ENCODE measurements around the gene AMER3.

Gene AMER3

DNA sequence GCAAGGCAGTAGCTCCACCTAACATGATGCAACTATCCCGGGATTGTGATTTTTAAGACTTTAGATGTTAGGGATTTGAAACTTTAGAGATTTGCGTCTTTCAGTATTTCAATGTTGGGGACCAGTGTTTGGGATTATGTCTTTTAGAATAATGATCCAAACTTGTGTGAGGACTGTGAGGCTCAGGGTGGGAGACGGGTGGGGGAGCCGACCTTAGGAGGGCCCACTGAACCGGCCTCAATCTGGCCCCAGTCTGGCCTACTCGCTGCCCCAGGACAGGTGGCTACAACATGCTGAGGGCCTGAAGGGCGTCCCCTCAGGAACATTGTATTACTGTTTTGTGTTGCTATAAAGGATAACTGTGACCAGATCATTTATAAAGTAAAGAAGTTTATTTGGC, 10.7 kb downstream of the AMER3 start:
- no peak for TF ChIP-seq EZH2 (optimal IDR thresholded peaks at IDR 0.05; ENCODE audit: low read depth, low read length)
- no peak for TF ChIP-seq EZH2phosphoT487 (IDR thresholded peaks at IDR 0.05; ENCODE audit: low read length)
- no peak for TF ChIP-seq CTCF (IDR thresholded peaks at IDR 0.05; ENCODE audit: low read length)
- Histone ChIP-seq H3K9me2 (replicated peaks; ENCODE audit: insufficient read depth, low read length) (no peaks in the 10 kb centered on the region), H3K36me3 (replicated peaks; ENCODE audit: insufficient read depth, low read length) (no peaks in the 10 kb centered on the region), H3K79me2 (ENCODE audit: low read length) (no peaks in the 10 kb centered on the region), H3K4me3 (ENCODE audit: low read length) (no peak overlapping the region), H3F3A (ENCODE audit: insufficient read depth, low read length) (no peaks in the 10 kb centered on the region), H3K4me2 (ENCODE audit: low read depth, low read length) (no peak overlapping the region), H3K27ac (ENCODE audit: low read length) (no peak overlapping the region), H3K9ac (ENCODE audit: low read length) (no peak overlapping the region), H3K9me3 (replicated peaks; ENCODE audit: insufficient read depth, low read length) (no peaks in the 10 kb centered on the region), H3K27me3 (replicated peaks; ENCODE audit: insufficient read depth, low read length) (no peaks in the 10 kb centered on the region), H4K20me1 (ENCODE audit: insufficient read depth, low read length) (no peaks in the 10 kb centered on the region), H2AFZ (ENCODE audit: low read length) (no peak overlapping the region), H3K4me1 (ENCODE audit: low read length) (no peaks in the 10 kb centered on the region)
- DNase-seq = no peak

GRCh38 chr2:130766711-130767407, 11.5 kb downstream of the AMER3 start:
- no peak overlapping the region for H2AFZ ChIP-seq (ENCODE audit: low read length)
- H4K20me1 ChIP-seq (ENCODE audit: insufficient read depth, low read length) = no peaks in the 10 kb centered on the region
- no peaks in the 10 kb centered on the region for H3K79me2 ChIP-seq (ENCODE audit: low read length)
- no peak overlapping the region for H3K4me2 ChIP-seq (ENCODE audit: low read depth, low read length)
- no peaks in the 10 kb centered on the region for H3K9me3 ChIP-seq (replicated peaks; ENCODE audit: insufficient read depth, low read length)
- H3K27ac ChIP-seq (ENCODE audit: low read length) = no peak overlapping the region
- H3K9ac ChIP-seq (ENCODE audit: low read length) = no peak overlapping the region
- H3K36me3 ChIP-seq (replicated peaks; ENCODE audit: insufficient read depth, low read length) = no peaks in the 10 kb centered on the region
- TF ChIP-seq CTCF (IDR thresholded peaks at IDR 0.05; ENCODE audit: low read length) (no peak), EZH2phosphoT487 (IDR thresholded peaks at IDR 0.05; ENCODE audit: low read length) (no peak), EZH2 (optimal IDR thresholded peaks at IDR 0.05; ENCODE audit: low read depth, low read length) (no peak)
- no peaks in the 10 kb centered on the region for H3K9me2 ChIP-seq (replicated peaks; ENCODE audit: insufficient read depth, low read length)
- no peaks in the 10 kb centered on the region for H3K27me3 ChIP-seq (replicated peaks; ENCODE audit: insufficient read depth, low read length)
- DNase-seq = no peak
- H3K4me3 ChIP-seq (ENCODE audit: low read length) = no peak overlapping the region
- no peaks in the 10 kb centered on the region for H3K4me1 ChIP-seq (ENCODE audit: low read length)
- H3F3A ChIP-seq (ENCODE audit: insufficient read depth, low read length) = no peaks in the 10 kb centered on the region

GRCh38 chr2:130767408-130767775, 12.1 kb downstream of the AMER3 start:
- no peaks in the 10 kb centered on the region for H3K9me2 ChIP-seq (replicated peaks; ENCODE audit: insufficient read depth, low read length)
- no peak overlapping the region for H3K9ac ChIP-seq (ENCODE audit: low read length)
- no peaks in the 10 kb centered on the region for H3K9me3 ChIP-seq (replicated peaks; ENCODE audit: insufficient read depth, low read length)
- TF ChIP-seq CTCF (IDR thresholded peaks at IDR 0.05; ENCODE audit: low read length) = no peak
- TF ChIP-seq EZH2phosphoT487 (IDR thresholded peaks at IDR 0.05; ENCODE audit: low read length) = no peak
- TF ChIP-seq EZH2 (optimal IDR thresholded peaks at IDR 0.05; ENCODE audit: low read depth, low read length) = no peak
- no peak overlapping the region for H3K27ac ChIP-seq (ENCODE audit: low read length)
- no peaks in the 10 kb centered on the region for H3F3A ChIP-seq (ENCODE audit: insufficient read depth, low read length)
- H3K4me3 ChIP-seq (ENCODE audit: low read length) = no peak overlapping the region
- no peaks in the 10 kb centered on the region for H3K27me3 ChIP-seq (replicated peaks; ENCODE audit: insufficient read depth, low read length)
- no peak for DNase-seq
- no peaks in the 10 kb centered on the region for H3K36me3 ChIP-seq (replicated peaks; ENCODE audit: insufficient read depth, low read length)
- no peak overlapping the region for H2AFZ ChIP-seq (ENCODE audit: low read length)
- no peak overlapping the region for H3K4me2 ChIP-seq (ENCODE audit: low read depth, low read length)
- H3K79me2 ChIP-seq (ENCODE audit: low read length) = no peaks in the 10 kb centered on the region
- H4K20me1 ChIP-seq (ENCODE audit: insufficient read depth, low read length) = no peaks in the 10 kb centered on the region
- no peaks in the 10 kb centered on the region for H3K4me1 ChIP-seq (ENCODE audit: low read length)
